SK-N-SH (cell line): ENCODE measurements around the gene PPP2R5B.

Source experiments
- CTCF ChIP-seq: fragments of 200-600 bp; sonication (generic); IDR thresholded peaks from 2 replicates; pipeline ENCODE4 v1.6.1; 2017; ENCODE audit warnings: antibody characterized with exemption, mild to moderate bottlenecking, moderate library complexity
- EP300 ChIP-seq, 2 experiments: IDR thresholded peaks; 2 replicates each; pipeline versions ENCODE4 v1.4.0 to v1.6.1; 2012; ENCODE audit warnings: borderline replicate concordance in 1 of 2, low read depth in 1 of 2, low read length in 1 of 2
- FOXJ3 ChIP-seq: sonication (generic); formaldehyde crosslinking; IDR thresholded peaks from 2 replicates; pipeline ENCODE4 v1.5.1; 2020; ENCODE audit warnings: mild to moderate bottlenecking, missing genetic modification reagents
- GABPA ChIP-seq: IDR thresholded peaks from 2 replicates; pipeline ENCODE4 v1.4.0; 2012; ENCODE audit warnings: low read depth, mild to moderate bottlenecking
- PBX3 ChIP-seq: IDR thresholded peaks from 2 replicates; pipeline ENCODE4; 2012
- POLR2AphosphoS5 ChIP-seq: IDR thresholded peaks from 2 replicates; pipeline ENCODE4 v1.6.1; 2012; ENCODE audit warnings: low read depth, low read length
- REST ChIP-seq: IDR thresholded peaks from 2 replicates; pipeline ENCODE4 v1.6.1; 2012; ENCODE audit warnings: mild to moderate bottlenecking, low read depth, low read length, moderate library complexity
- RFX5 ChIP-seq: IDR thresholded peaks from 2 replicates; pipeline ENCODE4 v1.6.1; 2012; ENCODE audit warnings: mild to moderate bottlenecking, improper control_type of control experiment, low read length
- TEAD4 ChIP-seq: IDR thresholded peaks from 2 replicates; pipeline ENCODE4 v1.4.0; 2012; ENCODE audit warnings: mild to moderate bottlenecking, borderline replicate concordance; ENCODE audit not compliant: insufficient read depth
- USF1 ChIP-seq: IDR thresholded peaks from 2 replicates; pipeline ENCODE4 v1.4.0; 2012; ENCODE audit warnings: low read depth, borderline replicate concordance
- USF2 ChIP-seq: fragments of 150-350 bp; IDR thresholded peaks from 2 replicates; pipeline ENCODE4 v1.6.1; 2017; ENCODE audit warnings: antibody characterized with exemption, low read length, low read depth, borderline replicate concordance
- YY1 ChIP-seq: IDR thresholded peaks from 2 replicates; pipeline ENCODE4 v1.4.0; 2012; ENCODE audit warnings: low read depth, mild to moderate bottlenecking
- ZBTB33 ChIP-seq: IDR thresholded peaks from 2 replicates; pipeline ENCODE4 v1.4.0; 2012; ENCODE audit warnings: low read depth, borderline replicate concordance

GRCh38 chr11:64947208-64947814 is 22.8 kb downstream of the PPP2R5B start:
- TF ChIP-seq GABPA, result no peak
- no peak for TF ChIP-seq CTCF
- no peak for TF ChIP-seq PBX3
- TF ChIP-seq TEAD4, result no peak
- no peak for TF ChIP-seq POLR2AphosphoS5
- no peak for TF ChIP-seq ZBTB33
- no peak for TF ChIP-seq REST
- TF ChIP-seq FOXJ3 (CRISPR knock-in tag), result no peak
- no peak for TF ChIP-seq YY1
- no peak for TF ChIP-seq USF1
- no peak for TF ChIP-seq EP300 (IDR thresholded peaks at IDR 0.05; ENCODE audit: borderline replicate concordance in 1 of 2, low read depth in 1 of 2, low read length in 1 of 2)
- TF ChIP-seq USF2, result no peak
- TF ChIP-seq RFX5, result no peak
